HFF-Myc (cell line): ENCODE measurements around the gene ADAM30.

Experiments used
- DNase-seq: peaks from one replicate; pipeline ENCODE4 v3.0.0-alpha.2; 2011; ENCODE audit warnings: low read depth; ENCODE audit errors: extremely low read depth
- H3K4me3 ChIP-seq: replicated peaks from 2 replicates; pipeline ENCODE4 v1.5.1; 2011; ENCODE audit warnings: low read depth, mild to moderate bottlenecking, control low read depth, low read length
- CTCF ChIP-seq: IDR thresholded peaks from 2 replicates; pipeline ENCODE4 v1.5.1; 2012; ENCODE audit warnings: mild to moderate bottlenecking, low read depth, low read length, control low read depth; ENCODE audit errors: missing control alignments

Gene ADAM30

GRCh38 chr1:119896303-119896702 lies at the start of gene ADAM30:
TSS of gene ADAM30 (minus strand) at chr1:119896515. CDS start at chr1:119896336, 179 bp downstream.
- H3K4me3 ChIP-seq = no peak within 1 kb of the TSS
- peak; percentile 25 for TF ChIP-seq CTCF
- DNase-seq = no peak

GRCh38 chr1:119943216-119943615 lies 46.9 kb upstream of the ADAM30 start:
- no peak for DNase-seq
- H3K4me3 ChIP-seq = no peak overlapping the region
- no peak for TF ChIP-seq CTCF

DNA sequence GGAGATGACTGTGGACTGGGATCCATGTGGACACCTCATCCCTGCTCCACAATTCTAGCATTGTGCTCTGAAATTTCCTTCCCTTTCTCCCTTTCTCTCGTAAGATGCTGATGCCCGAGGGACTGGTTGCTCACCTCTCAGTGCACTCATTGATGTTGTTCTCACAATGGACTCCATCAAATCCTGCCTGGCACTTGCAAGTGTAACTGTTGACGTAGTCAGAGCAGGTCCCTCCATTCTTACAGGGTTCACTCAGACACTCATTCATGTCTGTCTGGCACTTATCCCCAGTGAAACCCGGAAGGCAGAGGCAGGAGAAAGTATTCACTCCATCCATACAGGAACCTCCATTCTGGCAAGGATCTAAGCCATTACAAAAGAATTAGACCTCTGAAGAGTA lies 45.1 kb upstream of the ADAM30 start:
- TF ChIP-seq CTCF = no peak
- DNase-seq = no peak

DNA sequence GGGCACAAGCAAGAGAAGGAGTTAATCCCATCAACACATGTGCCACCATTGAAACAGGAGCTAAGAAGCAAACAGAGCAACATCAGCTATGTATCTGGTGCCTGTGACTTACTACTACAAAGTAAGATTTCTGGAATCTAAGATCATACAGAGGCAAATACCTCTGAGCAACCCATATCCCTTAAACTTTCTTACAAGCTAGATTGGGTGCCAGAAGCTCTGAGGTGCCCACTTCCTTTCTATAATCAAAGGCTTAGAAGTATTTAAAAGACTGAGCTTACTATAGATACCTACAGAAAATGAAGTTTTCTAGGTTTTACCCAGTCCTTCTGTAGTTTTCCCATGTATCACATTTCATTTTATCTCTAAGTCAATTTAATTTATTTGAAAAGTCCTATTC lies 44.4 kb upstream of the ADAM30 start:
- no peak overlapping the region for H3K4me3 ChIP-seq

More for the DNA sequence above, 45.1 kb upstream of the ADAM30 start:
- H3K4me3 ChIP-seq = no peak overlapping the region

GRCh38 chr1:119937198-119937597 lies 40.9 kb upstream of the ADAM30 start:
- no peak overlapping the region for H3K4me3 ChIP-seq
- DNase-seq = no peak
- TF ChIP-seq CTCF = no peak

More for the DNA sequence above, 44.4 kb upstream of the ADAM30 start:
- no peak for TF ChIP-seq CTCF
- no peak for DNase-seq

DNA sequence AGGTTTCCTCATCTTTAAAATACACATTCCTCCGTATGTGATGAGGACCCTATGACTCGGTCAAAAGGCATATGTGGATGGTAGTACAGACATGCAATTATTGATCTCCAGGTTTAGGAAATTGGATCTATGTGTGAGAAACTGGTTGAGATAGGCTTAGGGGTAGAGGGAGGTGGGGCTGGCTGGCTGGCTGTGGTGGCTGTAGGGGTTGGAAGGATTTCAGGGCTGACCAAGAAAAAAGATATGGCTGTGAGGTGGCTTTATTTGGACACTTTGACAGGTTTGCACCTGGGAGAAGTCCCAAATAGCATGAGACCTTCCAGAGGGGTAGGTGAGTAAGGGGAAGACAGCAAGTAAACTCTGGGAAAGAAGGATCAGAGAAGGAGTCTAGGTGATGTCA lies 39.6 kb upstream of the ADAM30 start:
- no peak overlapping the region for H3K4me3 ChIP-seq
- no peak for DNase-seq
- no peak for TF ChIP-seq CTCF

- H3K4me3 ChIP-seq = no peak overlapping the region
- TF ChIP-seq CTCF = no peak
- no peak for DNase-seq
Measured at GRCh38 chr1:119935373-119935772, 39.1 kb upstream of the ADAM30 start.
